Right renal pelvis (tissue), 4 donors: ENCODE measurements around the gene SDC1. TPM values are rescaled to one million over a fixed set of nuclear protein-coding genes. Genes with fewer than 3 reads are reported as not detected.
A peak's percentile ranks its signal among the peaks of the same experiment; 100 is the strongest.
"Not testable (repeated sequence)": the region's sequence is repeated elsewhere in the genome, so short reads cannot be mapped to it uniquely, and the experiment has no call there.

Experiments
- DNase-seq, 4 donors: peaks; one replicate each; pipeline ENCODE4 v3.0.0-alpha.2; 2013; ENCODE audit warnings: low read depth in 4 of 4, low spot score in 3 of 4, missing footprints in 1 of 4
- polyA plus RNA-seq, 4 donors: library from polyadenylated mRNA; unstranded; fragments of 120-200 nt; gene quantifications; one replicate each; pipeline ENCODE4 v1.2.1, GENCODE V29; 2013; ENCODE audit not compliant: insufficient read length in 4 of 4

SDC1 gene
- polyA plus RNA-seq, 4 donors = 23.2 to 36.1 (median 26.1) TPM

DNA sequence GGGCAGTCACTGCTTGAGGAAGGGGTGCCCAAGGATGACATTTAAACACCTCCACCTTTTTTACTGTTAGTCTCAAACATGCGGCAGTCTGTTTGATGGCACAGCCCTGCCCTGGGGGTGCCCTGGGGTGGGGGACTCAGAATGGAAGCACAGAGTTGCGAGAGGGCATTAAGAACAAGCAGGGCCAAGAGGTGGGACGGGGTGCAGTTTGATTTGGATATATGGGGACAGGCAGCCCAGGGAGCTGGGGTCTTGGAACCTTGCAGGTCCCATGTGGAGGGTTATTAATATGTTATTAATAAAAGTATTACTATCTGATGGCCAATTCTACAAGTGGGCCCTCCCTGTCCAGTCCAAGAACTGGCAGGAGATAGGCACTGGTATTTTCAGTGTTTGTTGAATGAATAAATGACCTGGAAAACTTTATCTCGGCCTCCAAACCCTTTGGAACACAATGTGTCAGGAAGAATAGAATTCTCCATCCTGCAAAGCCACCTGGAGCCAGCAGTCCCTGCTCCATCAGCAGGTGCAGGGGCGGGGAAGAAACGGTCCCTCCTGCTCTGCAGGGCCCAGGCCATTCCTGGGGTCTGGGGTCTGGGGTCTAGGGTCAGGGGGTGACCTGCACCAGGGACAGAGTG, 25.2 kb downstream of the SDC1 start:
- no peak for DNase-seq

DNA sequence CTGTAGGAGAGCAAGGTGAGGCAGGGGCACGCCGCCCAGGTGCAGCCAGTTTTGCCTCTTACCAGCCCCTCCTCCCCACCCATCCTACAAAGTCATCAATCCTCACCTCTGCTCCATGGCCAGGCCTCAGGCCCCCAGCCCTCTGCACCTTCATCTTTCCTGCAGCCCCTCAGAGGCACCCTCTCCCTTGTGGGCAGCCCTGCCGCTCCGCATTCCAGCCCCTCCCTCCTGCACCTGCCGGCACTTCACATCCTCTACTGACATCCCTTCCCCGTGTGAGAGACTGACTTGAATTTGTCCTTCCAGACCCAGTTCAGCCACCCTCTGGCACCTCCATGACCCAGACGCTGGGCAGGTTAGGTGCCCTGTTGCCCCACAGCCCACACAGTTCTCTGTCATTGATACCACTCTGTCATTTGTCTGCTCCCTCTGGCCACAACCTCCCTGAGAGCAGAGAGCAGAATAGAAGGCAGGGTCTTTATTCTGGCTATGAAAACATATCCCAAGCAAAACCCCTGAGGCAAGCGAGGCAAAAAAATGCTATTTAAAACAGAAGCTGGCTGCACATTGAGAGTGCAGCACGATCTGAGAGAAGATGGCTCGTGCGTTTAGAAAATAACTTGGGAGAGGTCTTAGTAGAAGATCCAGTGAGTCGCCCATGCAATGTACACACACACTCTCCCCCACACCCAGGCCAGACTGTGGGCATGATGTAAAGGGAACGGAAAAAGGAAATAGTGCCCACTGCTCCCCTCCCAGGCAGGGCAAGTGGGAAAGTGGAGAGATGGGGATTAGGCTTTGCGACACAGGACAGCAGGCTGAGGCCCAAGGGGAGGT, 25.9 kb downstream of the SDC1 start:
- no peak for DNase-seq

GRCh38 chr2:20198001-20198400, 26.9 kb downstream of the SDC1 start:
- DNase-seq = no peak

DNA sequence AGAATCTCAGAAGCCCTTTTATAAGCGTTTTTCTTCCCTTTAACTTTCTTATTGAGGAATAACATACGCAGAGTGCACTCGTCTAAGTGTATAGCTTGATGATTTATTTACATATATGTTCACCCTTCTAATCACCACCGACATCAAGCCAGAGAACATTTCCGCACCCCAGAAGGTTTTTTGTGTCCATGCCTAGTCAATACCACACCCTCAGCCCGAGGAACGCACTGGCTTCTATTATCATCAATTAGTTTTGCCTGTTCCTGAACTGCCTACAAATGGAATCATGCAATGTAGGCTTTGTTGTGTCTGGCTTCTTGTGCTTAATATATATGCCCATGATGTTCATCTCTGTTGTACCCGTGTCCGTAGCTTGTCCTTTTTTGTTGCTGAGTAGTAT, 27.7 kb downstream of the SDC1 start:
- DNase-seq = no peak

DNA sequence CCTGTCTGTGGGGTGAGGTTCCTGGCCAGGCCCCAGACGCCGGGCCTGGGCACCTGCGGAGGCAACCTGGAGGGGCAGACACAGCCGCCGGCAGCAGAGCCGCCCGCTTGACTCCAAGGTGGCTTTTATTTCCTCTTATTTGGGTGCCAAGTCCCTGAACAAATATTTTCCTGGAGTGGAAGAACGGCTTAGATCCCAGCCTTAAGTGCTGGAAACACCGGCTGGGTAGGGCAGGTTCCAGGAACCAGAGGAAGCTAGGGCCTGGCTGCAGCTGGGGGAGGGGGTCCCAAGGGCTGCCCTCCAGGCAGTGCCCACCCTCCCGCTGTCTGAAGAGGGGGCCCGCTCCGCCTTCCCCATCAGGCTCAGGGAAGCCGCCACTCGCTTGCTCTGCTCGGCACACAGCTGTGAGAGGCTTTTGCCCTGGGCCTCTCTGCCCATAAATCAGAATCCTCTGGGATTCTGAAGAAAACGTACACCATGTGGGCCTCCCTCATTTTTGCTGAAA, 28.2 kb downstream of the SDC1 start:
- DNase-seq = peak in 1 of 4 donors; percentile 55

DNA sequence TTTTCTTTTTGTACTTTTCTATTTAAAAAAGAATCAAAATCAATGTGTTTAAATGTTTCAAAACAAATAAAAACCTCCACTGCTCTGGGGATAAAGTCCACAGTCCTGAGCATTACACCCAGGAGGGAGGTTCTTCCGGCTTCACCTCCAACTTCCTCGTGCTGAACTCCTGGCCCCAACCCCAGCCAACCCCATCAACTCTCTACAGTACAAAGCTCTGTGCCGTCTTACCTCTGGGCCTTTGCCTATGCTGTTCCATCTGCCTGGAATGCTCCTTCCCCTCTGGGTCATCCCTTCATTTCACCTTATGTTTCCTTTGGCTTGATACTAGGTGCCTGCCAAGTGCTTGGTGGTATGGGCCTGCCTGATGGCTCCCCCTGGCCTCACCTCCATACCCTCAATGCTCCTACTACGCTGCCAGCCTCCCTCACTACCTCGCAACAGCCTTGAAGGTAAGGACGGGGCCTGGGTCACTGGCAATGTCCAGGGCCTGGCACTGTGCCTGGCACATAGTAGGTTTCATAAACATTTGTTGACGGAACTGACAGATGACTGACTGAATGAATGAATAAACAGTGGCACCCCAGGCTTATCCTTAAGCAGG, 28.8 kb downstream of the SDC1 start:
- DNase-seq = no peak

GRCh38 chr2:20195431-20196033, 29.4 kb downstream of the SDC1 start:
- no peak for DNase-seq

GRCh38 chr2:20195016-20195411, 29.9 kb downstream of the SDC1 start:
- DNase-seq = not testable (repeated sequence)

GRCh38 chr2:20194097-20195015, 30.6 kb downstream of the SDC1 start:
- no peak for DNase-seq

- no peak for DNase-seq
Observed at GRCh38 chr2:20193185-20193584, 31.7 kb downstream of the SDC1 start.

GRCh38 chr2:20192781-20193180, 32.1 kb downstream of the SDC1 start:
- DNase-seq = no peak

DNA sequence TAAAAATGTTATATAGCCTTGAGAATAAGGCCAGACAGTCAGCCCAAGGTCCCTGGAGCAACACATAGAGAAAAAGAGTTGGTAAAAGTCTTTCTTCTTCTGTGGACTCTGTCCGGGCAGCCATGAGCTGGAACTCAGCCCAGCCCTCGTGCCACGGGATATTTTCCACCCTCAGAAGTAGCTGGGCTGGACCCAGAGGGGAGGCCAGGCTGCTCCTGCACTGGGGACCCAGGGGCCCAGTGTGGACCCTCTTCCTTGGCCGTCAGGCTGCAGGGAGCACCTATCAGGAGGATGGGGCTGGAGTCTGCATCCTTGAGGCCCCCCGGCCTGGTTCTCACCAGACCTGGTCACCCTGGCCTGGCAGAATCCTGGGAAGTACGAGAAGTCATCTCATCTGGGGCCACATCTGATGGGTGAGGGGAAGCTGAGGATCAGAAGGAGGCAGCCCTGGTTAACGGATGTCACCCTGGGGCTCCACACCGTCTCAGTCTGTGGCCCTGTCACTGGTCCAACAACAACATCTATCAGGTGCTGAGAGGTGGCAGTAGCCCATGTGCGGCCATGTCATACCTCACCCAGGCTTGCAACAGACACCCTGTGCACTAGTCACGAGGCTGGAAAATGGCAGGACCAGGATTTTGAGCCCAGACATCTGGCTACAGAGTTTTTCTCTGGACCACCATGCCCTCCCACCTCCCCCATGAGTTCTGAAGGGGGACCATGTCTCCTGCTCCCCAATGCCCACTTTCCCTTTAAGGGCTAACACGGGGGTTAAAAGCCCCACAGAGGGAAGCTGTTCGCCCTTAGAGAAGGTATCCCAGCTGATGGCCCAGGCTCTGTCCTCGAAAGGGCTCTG, 33.0 kb downstream of the SDC1 start:
- no peak for DNase-seq

DNA sequence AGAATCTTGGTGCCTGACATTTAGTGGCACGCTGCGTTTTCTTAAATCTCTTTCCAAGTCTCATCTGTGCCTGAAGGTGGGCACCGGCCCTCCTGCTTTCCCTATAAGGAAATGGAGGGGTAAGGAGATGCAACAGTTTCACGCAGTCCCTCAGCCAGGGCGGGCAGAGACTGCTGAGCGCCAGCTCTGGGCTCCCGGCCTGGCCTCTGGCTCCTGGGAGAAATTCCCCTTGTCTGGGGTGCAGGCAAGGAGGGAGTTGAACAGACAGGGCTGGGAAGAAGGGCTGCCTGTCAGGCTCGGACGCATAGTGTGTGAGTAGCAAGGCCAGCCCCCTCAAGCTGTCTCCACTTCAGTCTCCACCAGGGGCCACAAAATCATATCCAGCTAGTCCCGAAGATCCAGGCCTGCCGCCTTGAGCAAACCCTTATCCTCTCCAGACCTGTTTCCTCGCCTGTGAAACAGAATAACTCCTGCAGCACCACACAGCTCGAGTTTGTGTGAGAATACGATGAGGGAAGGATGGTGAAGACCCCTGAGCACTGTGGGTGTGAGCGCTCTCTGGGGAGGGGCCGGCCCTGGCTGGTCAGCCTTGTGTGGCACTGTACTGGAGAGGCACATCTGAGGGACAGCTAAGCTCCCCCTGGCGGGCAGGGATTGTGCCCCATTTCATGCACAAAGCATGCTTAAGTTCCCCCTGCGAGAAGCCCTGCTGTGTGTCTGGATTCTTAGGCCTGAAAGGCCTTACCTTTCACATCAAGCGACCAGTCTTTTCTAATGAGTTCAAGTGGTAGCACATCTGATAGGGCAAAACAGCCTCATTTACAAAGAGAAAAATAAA, 33.8 kb downstream of the SDC1 start:
- no peak for DNase-seq

DNA sequence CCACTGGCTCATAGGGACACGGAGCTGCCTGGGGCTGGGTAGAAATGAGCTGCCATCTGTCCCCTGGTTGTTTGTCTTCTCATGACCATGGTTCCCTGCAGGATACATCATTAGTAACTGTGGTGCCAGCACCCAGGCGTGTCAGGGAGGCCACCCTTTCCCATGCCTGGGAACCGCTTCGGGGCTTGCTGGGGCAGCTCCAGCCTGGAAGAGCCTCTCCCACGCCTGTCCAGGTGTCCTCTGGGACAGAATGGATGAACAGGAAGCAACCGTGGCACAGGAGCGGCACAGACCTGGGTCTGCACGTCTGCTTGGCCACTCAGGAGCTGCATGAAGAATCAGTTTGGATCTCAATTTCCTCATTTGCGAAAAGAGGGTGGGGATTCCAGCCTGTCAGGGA, 34.8 kb downstream of the SDC1 start:
- DNase-seq = no peak

- DNase-seq = no peak
Observed at GRCh38 chr2:20189299-20189931, 35.5 kb downstream of the SDC1 start.

DNA sequence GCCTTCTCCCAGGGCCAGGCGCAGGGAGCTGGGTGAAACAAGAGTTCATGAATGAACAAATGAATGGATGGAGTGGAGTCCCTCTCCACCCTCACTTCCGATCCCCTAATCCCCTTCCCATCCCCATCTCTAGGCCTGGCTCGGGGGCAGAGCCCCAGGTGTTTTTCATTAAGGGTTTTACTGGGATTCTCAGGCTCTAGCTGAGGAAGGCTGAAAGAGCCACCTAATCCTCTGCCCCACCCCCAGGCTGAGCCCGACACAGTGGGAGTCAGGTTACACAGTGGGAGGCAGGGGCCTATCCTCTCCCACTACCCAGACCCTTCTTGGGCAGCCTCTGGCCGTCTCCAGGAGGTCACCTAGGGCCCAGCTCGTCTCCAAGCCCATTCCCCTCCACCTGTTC, 36.1 kb downstream of the SDC1 start:
- no peak for DNase-seq

- DNase-seq = no peak
Observed at GRCh38 chr2:20188201-20188600, 36.7 kb downstream of the SDC1 start.

- DNase-seq = no peak
Observed at GRCh38 chr2:20187331-20187730, 37.6 kb downstream of the SDC1 start.
